GM18508 (cell line): ENCODE data around the gene EDC4.
"Not testable (repeated sequence)": the region's sequence is repeated elsewhere in the genome, so short reads cannot be mapped to it uniquely, and the experiment has no call there.

ENCODE experiments used
- ATAC-seq: cut with Tn5 transposase; IDR thresholded peaks from one replicate; pipeline ENCODE4 v1.9.1; 2021; ENCODE audit warnings: moderate number of reproducible peaks; ENCODE audit not compliant: insufficient read depth, unreplicated experiment

EDC4 gene

GRCh38 chr16:67872631-67873434 is at the start of gene EDC4:
Gene EDC4 (plus strand): TSS chr16:67873052. CDS start chr16:67873262, 210 bp downstream.
- no peak for ATAC-seq

GRCh38 chr16:67825119-67825518 is 47.7 kb upstream of the EDC4 start:
- ATAC-seq = no peak

GRCh38 chr16:67825906-67826305 is 46.9 kb upstream of the EDC4 start:
- no peak for ATAC-seq

GRCh38 chr16:67828651-67829050 is 44.2 kb upstream of the EDC4 start:
- ATAC-seq = no peak

GRCh38 chr16:67833030-67833414 is 39.8 kb upstream of the EDC4 start:
- no peak for ATAC-seq

GRCh38 chr16:67833415-67834241 is 39.2 kb upstream of the EDC4 start:
- peak; percentile 82 for ATAC-seq

- ATAC-seq = no peak
Measured at GRCh38 chr16:67834242-67834614, 38.6 kb upstream of the EDC4 start.

- not testable (repeated sequence) for ATAC-seq
Measured at GRCh38 chr16:67837190-67837589, 35.7 kb upstream of the EDC4 start.

- no peak for ATAC-seq
Measured at GRCh38 chr16:67837811-67838210, 35.0 kb upstream of the EDC4 start.

GRCh38 chr16:67841198-67841815 is 31.5 kb upstream of the EDC4 start:
- no peak for ATAC-seq

- ATAC-seq = no peak
Measured at GRCh38 chr16:67841816-67842508, 30.9 kb upstream of the EDC4 start, which contains the start of gene THAP11. Gene THAP11 (plus strand): TSS chr16:67842320. CDS start chr16:67842555, 235 bp downstream.

GRCh38 chr16:67842509-67843342 is 30.1 kb upstream of the EDC4 start:
- ATAC-seq = no peak

GRCh38 chr16:67843343-67843765 is 29.5 kb upstream of the EDC4 start:
- ATAC-seq = no peak

- no peak for ATAC-seq
Measured at GRCh38 chr16:67844497-67844896, 28.4 kb upstream of the EDC4 start.

- no peak for ATAC-seq
Measured at GRCh38 chr16:67845291-67846062, 27.4 kb upstream of the EDC4 start.

- no peak for ATAC-seq
Measured at GRCh38 chr16:67846063-67846319, 26.9 kb upstream of the EDC4 start.

GRCh38 chr16:67846320-67847063 is 26.4 kb upstream of the EDC4 start, which contains the start of gene NUTF2:
Gene NUTF2 (plus strand): TSS chr16:67846933. CDS start chr16:67865131, 18,198 bp downstream.
- peak; percentile 43 for ATAC-seq
